A673 (cell line): ENCODE data around the gene HDAC4. TPM values are rescaled to one million over a fixed set of nuclear protein-coding genes. Genes with fewer than 3 reads are reported as not detected.

Experiments used
- BruUV-seq: library from RNA; stranded (reverse); fragments of 400-500 nt; replicated peaks from 2 replicates; lab custom pipeline; 2021; lab: Mats Ljungman, UMichigan
- CTCF ChIA-PET: fragments of 300-600 bp; sonication (Branson Sonifier 250); formaldehyde crosslinking; loops from one replicate; lab custom pipeline; 2022; ENCODE audit warnings: antibody characterized with exemption; lab: Charles Lee
- POLR2A ChIA-PET: fragments of 300-600 bp; sonication (Branson Sonifier 250); formaldehyde crosslinking; loops from one replicate; lab custom pipeline; 2022; ENCODE audit warnings: antibody characterized with exemption; ENCODE audit not compliant: low non-redundant PET; lab: Charles Lee
- DNase-seq: peaks from one replicate; pipeline ENCODE4 v3.0.0-alpha.2; 2015; ENCODE audit warnings: low spot score
- H3K27ac ChIP-seq: fragments of 200-600 bp; sonication (generic); 2 replicates; pipeline ENCODE4 v1.5.1; 2016; ENCODE audit warnings: mixed run types, low read depth, mild to moderate bottlenecking, mixed read lengths, antibody characterized with exemption, low read length; ENCODE audit not compliant: poor library complexity, severe bottlenecking
- H3K27me3 ChIP-seq: fragments of 200-600 bp; sonication (generic); replicated peaks from 2 replicates; pipeline ENCODE4 v1.6.1; 2017; ENCODE audit warnings: mixed run types, low read depth, mild to moderate bottlenecking, mixed read lengths, antibody characterized with exemption, low read length; ENCODE audit not compliant: insufficient read depth, poor library complexity
- H3K36me3 ChIP-seq: fragments of 200-600 bp; sonication (generic); 2 replicates; pipeline ENCODE4 v1.6.1; 2016; ENCODE audit warnings: mixed run types, mild to moderate bottlenecking, mixed read lengths, antibody characterized with exemption, low read length; ENCODE audit not compliant: insufficient read depth, poor library complexity, severe bottlenecking
- H3K4me1 ChIP-seq: fragments of 200-600 bp; sonication (generic); 2 replicates; pipeline ENCODE4 v1.6.1; 2017; ENCODE audit warnings: mixed run types, mild to moderate bottlenecking, mixed read lengths, antibody characterized with exemption, low read length; ENCODE audit not compliant: insufficient read depth, poor library complexity, severe bottlenecking
- H3K4me3 ChIP-seq: fragments of 200-600 bp; sonication (generic); 2 replicates; pipeline ENCODE4 v1.5.1; 2016; ENCODE audit warnings: low read depth, mixed run types, mild to moderate bottlenecking, mixed read lengths, low read length; ENCODE audit not compliant: poor library complexity, severe bottlenecking
- H3K9me3 ChIP-seq: fragments of 200-600 bp; sonication (generic); 2 replicates; pipeline ENCODE4 v1.6.1; 2016; ENCODE audit warnings: mixed run types, low read depth, mild to moderate bottlenecking, mixed read lengths, antibody characterized with exemption, low read length; ENCODE audit not compliant: poor library complexity, severe bottlenecking
- EZH2 ChIP-seq: fragments of 200-600 bp; sonication (generic); IDR thresholded peaks from 2 replicates; pipeline ENCODE4 v1.6.1; 2017; ENCODE audit warnings: borderline replicate concordance, low read depth, mild to moderate bottlenecking, mixed read lengths, antibody characterized with exemption, low read length; ENCODE audit not compliant: poor library complexity, severe bottlenecking
- intact Hi-C: fragments of 100-400 bp; cut with micrococcal nuclease; formaldehyde crosslinking; loops from one replicate; pipeline ENCODE4 v1.10.0; 2022; ENCODE audit not compliant: unreplicated experiment
- total RNA-seq: library from RNA; stranded (reverse); gene quantifications from 2 replicates; pipeline ENCODE4 v1.2.3, GENCODE V29; 2021
- TF ChIP-seq, protein P1 (sequence below): fragments of 300-800, 200-600 bp; sonication (generic); conservative IDR thresholded peaks from 2 replicates; pipeline ENCODE4 v1.5.1; 2017; ENCODE audit warnings: low read depth, mild to moderate bottlenecking, antibody characterized with exemption, low read length, moderate library complexity, mixed read lengths

The HDAC4 gene
- total RNA-seq, 1 experiment from 2014 or later, result 40.0 TPM

- ChIA-PET POLR2A (no interaction called here), CTCF (no interaction called here)
- H3K4me1 ChIP-seq, result no peaks in the 10 kb centered on the region
- no peak overlapping the region for H3K4me3 ChIP-seq
- TF ChIP-seq, protein P1, sequence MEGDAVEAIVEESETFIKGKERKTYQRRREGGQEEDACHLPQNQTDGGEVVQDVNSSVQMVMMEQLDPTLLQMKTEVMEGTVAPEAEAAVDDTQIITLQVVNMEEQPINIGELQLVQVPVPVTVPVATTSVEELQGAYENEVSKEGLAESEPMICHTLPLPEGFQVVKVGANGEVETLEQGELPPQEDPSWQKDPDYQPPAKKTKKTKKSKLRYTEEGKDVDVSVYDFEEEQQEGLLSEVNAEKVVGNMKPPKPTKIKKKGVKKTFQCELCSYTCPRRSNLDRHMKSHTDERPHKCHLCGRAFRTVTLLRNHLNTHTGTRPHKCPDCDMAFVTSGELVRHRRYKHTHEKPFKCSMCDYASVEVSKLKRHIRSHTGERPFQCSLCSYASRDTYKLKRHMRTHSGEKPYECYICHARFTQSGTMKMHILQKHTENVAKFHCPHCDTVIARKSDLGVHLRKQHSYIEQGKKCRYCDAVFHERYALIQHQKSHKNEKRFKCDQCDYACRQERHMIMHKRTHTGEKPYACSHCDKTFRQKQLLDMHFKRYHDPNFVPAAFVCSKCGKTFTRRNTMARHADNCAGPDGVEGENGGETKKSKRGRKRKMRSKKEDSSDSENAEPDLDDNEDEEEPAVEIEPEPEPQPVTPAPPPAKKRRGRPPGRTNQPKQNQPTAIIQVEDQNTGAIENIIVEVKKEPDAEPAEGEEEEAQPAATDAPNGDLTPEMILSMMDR, result no peak
- TF ChIP-seq EZH2, result no peak
- H3K9me3 ChIP-seq, result no peaks in the 10 kb centered on the region
- H3K27me3 ChIP-seq, result peaks cover 24% of the 10 kb centered on the region
- intact Hi-C loops, result no loop called here
- no peaks in the 10 kb centered on the region for H3K36me3 ChIP-seq
- DNase-seq, result no peak
- no peak overlapping the region for H3K27ac ChIP-seq
- BruUV-seq, result no TSS peak
Measured at GRCh38 chr2:239436669-239437335, 36.0 kb upstream of the HDAC4 start.

GRCh38 chr2:239436076-239436475, 35.3 kb upstream of the HDAC4 start:
- Histone ChIP-seq H3K27me3 (peaks cover 23% of the 10 kb centered on the region), H3K4me1 (no peaks in the 10 kb centered on the region), H3K4me3 (no peak overlapping the region), H3K9me3 (no peaks in the 10 kb centered on the region), H3K36me3 (no peaks in the 10 kb centered on the region), H3K27ac (no peak overlapping the region)
- ChIA-PET POLR2A (no interaction called here), CTCF (no interaction called here)
- TF ChIP-seq, protein P1, result no peak
- no peak for TF ChIP-seq EZH2
- no TSS peak for BruUV-seq
- intact Hi-C loops, result no loop called here
- no peak for DNase-seq

- H3K27me3 ChIP-seq, result peaks cover 19% of the 10 kb centered on the region
- BruUV-seq, result no TSS peak
- DNase-seq, result no peak
- TF ChIP-seq, protein P1, result no peak
- no peaks in the 10 kb centered on the region for H3K4me1 ChIP-seq
- H3K4me3 ChIP-seq, result no peak overlapping the region
- H3K9me3 ChIP-seq, result no peaks in the 10 kb centered on the region
- CTCF ChIA-PET, result no interaction called here
- no peaks in the 10 kb centered on the region for H3K36me3 ChIP-seq
- intact Hi-C loops, result no loop called here
- POLR2A ChIA-PET, result no interaction called here
- H3K27ac ChIP-seq, result no peak overlapping the region
Measured at GRCh38 chr2:239433777-239434403, 33.1 kb upstream of the HDAC4 start.
